PC-9 (cell line): ENCODE data around the gene KCNAB2. TPM values are rescaled to one million over a fixed set of nuclear protein-coding genes. Genes with fewer than 3 reads are reported as not detected.

Experiments used
- BruUV-seq: library from RNA; stranded (reverse); fragments of 400-500 nt; replicated peaks from 2 replicates; lab custom pipeline; 2021; lab: Mats Ljungman, UMichigan
- CTCF ChIA-PET: fragments of 300-600 bp; sonication (Branson Sonifier 250); formaldehyde crosslinking; loops from one replicate; lab custom pipeline; 2022; ENCODE audit warnings: antibody characterized with exemption; lab: Charles Lee
- POLR2A ChIA-PET: fragments of 300-600 bp; sonication (Branson Sonifier 250); formaldehyde crosslinking; loops from one replicate; lab custom pipeline; 2022; ENCODE audit warnings: antibody characterized with exemption; ENCODE audit not compliant: unreplicated experiment; lab: Charles Lee
- DNase-seq, 2 experiments: peaks; one replicate each; pipeline versions ENCODE4 v3.0.0 to v3.0.0-alpha.2; 2015 to 2022; ENCODE audit warnings: mixed read lengths in 1 of 2
- H2AFZ ChIP-seq: fragments of 200-600 bp; sonication (generic); 2 replicates; pipeline ENCODE4 v1.8.1; 2017; ENCODE audit warnings: antibody characterized with exemption
- H3F3A ChIP-seq: fragments of 200-600 bp; sonication (generic); 2 replicates; pipeline ENCODE4 v1.8.1; 2017; ENCODE audit warnings: antibody characterized with exemption, mild to moderate bottlenecking, low read depth; ENCODE audit not compliant: insufficient read depth
- H3K27ac ChIP-seq: fragments of 200-600 bp; sonication (generic); 2 replicates; pipeline ENCODE4 v1.6.1; 2016; ENCODE audit warnings: mixed run types
- H3K27me3 ChIP-seq: fragments of 200-600 bp; sonication (generic); 2 replicates; pipeline ENCODE4 v1.6.1; 2016; ENCODE audit warnings: low read depth, mixed run types; ENCODE audit not compliant: insufficient read depth
- H3K36me3 ChIP-seq: fragments of 200-600 bp; sonication (generic); 2 replicates; pipeline ENCODE4 v1.6.1; 2016; ENCODE audit warnings: low read depth, mixed run types
- H3K4me1 ChIP-seq: fragments of 200-600 bp; sonication (generic); replicated peaks from 2 replicates; pipeline ENCODE4 v1.6.1; 2016; ENCODE audit warnings: mixed run types; ENCODE audit not compliant: insufficient read depth
- H3K4me2 ChIP-seq: fragments of 200-600 bp; sonication (generic); 2 replicates; pipeline ENCODE4 v1.6.1; 2017; ENCODE audit warnings: mixed run types
- H3K4me3 ChIP-seq: fragments of 200-600 bp; sonication (generic); 2 replicates; pipeline ENCODE4 v1.6.1; 2016; ENCODE audit warnings: mixed run types
- H3K79me2 ChIP-seq: fragments of 200-600 bp; sonication (generic); 2 replicates; pipeline ENCODE4 v1.6.1; 2017; ENCODE audit warnings: low read depth, mixed run types
- H3K9me2 ChIP-seq: fragments of 200-600 bp; sonication (generic); 2 replicates; pipeline ENCODE4 v1.8.1; 2017; ENCODE audit warnings: mild to moderate bottlenecking; ENCODE audit not compliant: insufficient read depth
- H3K9me3 ChIP-seq: fragments of 200-600 bp; sonication (generic); 2 replicates; pipeline ENCODE4 v1.8.1; 2016; ENCODE audit warnings: low read depth; ENCODE audit not compliant: insufficient read depth
- H4K20me1 ChIP-seq: fragments of 200-600 bp; sonication (generic); 2 replicates; pipeline ENCODE4 v1.8.1; 2017; ENCODE audit not compliant: insufficient read depth
- EZH2 ChIP-seq: fragments of 200-600 bp; sonication (generic); IDR thresholded peaks from 2 replicates; pipeline ENCODE4 v1.8.0; 2017; ENCODE audit warnings: antibody characterized with exemption, low read depth
- intact Hi-C: fragments of 100-400 bp; cut with micrococcal nuclease; formaldehyde crosslinking; loops from one replicate; pipeline ENCODE4 v1.10.0; 2022; ENCODE audit not compliant: unreplicated experiment
- total RNA-seq: library from RNA; stranded (reverse); gene quantifications from 2 replicates; pipeline ENCODE4 v1.2.3, GENCODE V29; 2021
- TF ChIP-seq, protein P1 (sequence below): fragments of 200-600 bp; sonication (generic); conservative IDR thresholded peaks from 2 replicates; pipeline ENCODE4 v1.6.1; 2017; ENCODE audit warnings: mixed run types, antibody characterized with exemption, mild to moderate bottlenecking, moderate library complexity

The KCNAB2 gene
- total RNA-seq, 1 experiment from 2014 or later = 19.6 TPM

DNA sequence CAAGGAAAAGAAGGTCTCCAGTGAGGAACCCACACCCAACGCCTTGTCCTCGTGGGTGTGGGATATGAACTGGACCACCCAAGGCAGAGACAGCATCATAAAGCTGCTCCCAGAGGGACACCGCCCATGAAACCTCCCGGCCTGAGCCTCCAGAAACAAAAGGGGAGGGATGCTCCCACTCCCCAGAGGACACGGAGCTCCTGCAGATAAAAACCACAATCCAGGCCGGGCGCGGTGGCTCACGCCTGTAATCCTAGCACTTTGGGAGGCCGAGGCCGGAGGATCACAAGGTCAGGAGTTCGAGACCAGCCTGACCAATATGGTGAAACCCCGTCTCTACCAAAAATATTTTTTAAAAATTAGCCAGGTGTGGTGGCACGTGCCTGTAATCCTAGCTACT is 68.1 kb downstream of the KCNAB2 start:
- ChIA-PET CTCF (no interaction called here), POLR2A (no interaction called here)
- H3F3A ChIP-seq = 0 out of 2 replicates have a peak, but pooled peaks cover 3% of the 10 kb centered on the region
- TF ChIP-seq EZH2 = no peak
- TF ChIP-seq, protein P1, sequence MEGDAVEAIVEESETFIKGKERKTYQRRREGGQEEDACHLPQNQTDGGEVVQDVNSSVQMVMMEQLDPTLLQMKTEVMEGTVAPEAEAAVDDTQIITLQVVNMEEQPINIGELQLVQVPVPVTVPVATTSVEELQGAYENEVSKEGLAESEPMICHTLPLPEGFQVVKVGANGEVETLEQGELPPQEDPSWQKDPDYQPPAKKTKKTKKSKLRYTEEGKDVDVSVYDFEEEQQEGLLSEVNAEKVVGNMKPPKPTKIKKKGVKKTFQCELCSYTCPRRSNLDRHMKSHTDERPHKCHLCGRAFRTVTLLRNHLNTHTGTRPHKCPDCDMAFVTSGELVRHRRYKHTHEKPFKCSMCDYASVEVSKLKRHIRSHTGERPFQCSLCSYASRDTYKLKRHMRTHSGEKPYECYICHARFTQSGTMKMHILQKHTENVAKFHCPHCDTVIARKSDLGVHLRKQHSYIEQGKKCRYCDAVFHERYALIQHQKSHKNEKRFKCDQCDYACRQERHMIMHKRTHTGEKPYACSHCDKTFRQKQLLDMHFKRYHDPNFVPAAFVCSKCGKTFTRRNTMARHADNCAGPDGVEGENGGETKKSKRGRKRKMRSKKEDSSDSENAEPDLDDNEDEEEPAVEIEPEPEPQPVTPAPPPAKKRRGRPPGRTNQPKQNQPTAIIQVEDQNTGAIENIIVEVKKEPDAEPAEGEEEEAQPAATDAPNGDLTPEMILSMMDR = no peak
- no peak for DNase-seq
- no TSS peak for BruUV-seq
- H2AFZ ChIP-seq = no peak overlapping the region
- H3K9me3 ChIP-seq = no peaks in the 10 kb centered on the region
- no peak overlapping the region for H3K4me3 ChIP-seq
- no peaks in the 10 kb centered on the region for H4K20me1 ChIP-seq
- no peak overlapping the region for H3K4me2 ChIP-seq
- no peaks in the 10 kb centered on the region for H3K79me2 ChIP-seq
- 0 out of 2 replicates have a peak, but pooled peaks cover 6% of the 10 kb centered on the region for H3K27me3 ChIP-seq
- no peak overlapping the region for H3K27ac ChIP-seq
- intact Hi-C loops = no loop called here
- no peaks in the 10 kb centered on the region for H3K36me3 ChIP-seq
- peaks cover 13% of the 10 kb centered on the region; the same call in 1 of the 2 replicates for H3K4me1 ChIP-seq
- no peaks in the 10 kb centered on the region for H3K9me2 ChIP-seq

DNA sequence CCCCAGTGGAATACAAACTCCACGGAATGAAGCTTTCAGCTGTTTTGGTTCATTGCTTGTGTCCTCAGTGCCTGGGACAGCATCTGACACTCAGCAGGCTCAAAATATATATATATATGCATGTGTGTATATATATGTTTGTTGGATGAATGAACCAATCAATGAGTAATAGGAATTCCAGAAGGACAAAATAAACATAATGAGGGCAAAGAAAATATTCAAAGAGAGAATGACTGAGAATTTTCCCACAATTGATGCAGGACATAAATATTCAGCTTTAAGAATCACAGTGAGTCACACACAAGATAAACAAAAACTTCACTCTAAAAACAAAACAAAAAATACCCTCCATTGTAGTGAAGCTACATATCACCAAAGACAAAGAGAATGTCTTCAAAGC is 70.4 kb downstream of the KCNAB2 start:
- Histone ChIP-seq H3K79me2 (no peaks in the 10 kb centered on the region), H3K4me2 (no peak overlapping the region), H2AFZ (no peak overlapping the region), H3K9me2 (no peaks in the 10 kb centered on the region), H4K20me1 (no peaks in the 10 kb centered on the region), H3K4me1 (peaks cover 14% of the 10 kb centered on the region; the same call in 1 of the 2 replicates), H3K4me3 (no peak overlapping the region), H3K27ac (no peak overlapping the region), H3K9me3 (no peaks in the 10 kb centered on the region), H3K36me3 (no peaks in the 10 kb centered on the region), H3F3A (0 out of 2 replicates have a peak, but pooled peaks cover 3% of the 10 kb centered on the region), H3K27me3 (0 out of 2 replicates have a peak, but pooled peaks cover 6% of the 10 kb centered on the region)
- intact Hi-C loops = no loop called here
- CTCF ChIA-PET = interaction anchor here (0.6 kb wide), 1 partner anchor 41 kb away, joined by 3 read pairs; no protein-coding TSS in a partner anchor
- POLR2A ChIA-PET = no interaction called here
- BruUV-seq = no TSS peak
- DNase-seq = peak in 1 of 2 experiments; percentile 64
- TF ChIP-seq EZH2 = no peak
- TF ChIP-seq, protein P1 = no peak

DNA sequence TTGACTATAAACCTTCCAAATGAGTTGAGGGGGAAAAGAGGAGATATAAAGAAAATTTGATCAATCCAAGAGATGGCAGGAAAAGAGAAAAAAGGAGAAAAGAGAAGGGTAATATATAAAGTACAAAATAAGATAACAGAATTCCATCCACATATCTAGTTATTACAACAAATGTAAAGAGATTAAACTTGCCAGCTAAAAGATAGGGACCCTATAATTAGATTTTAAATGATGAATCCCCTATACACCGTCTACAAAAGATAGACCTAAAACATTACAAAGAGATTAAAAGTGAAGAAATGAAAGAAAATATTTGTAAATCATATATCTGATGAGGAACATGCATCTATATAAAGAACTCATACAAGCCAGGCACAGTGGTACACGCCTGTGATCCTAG is 71.4 kb downstream of the KCNAB2 start:
- Histone ChIP-seq H3K36me3 (no peaks in the 10 kb centered on the region), H3K9me2 (no peaks in the 10 kb centered on the region), H3K4me1 (peaks cover 14% of the 10 kb centered on the region; the same call in 1 of the 2 replicates), H3K4me2 (no peak overlapping the region), H3K27me3 (0 out of 2 replicates have a peak, but pooled peaks cover 2% of the 10 kb centered on the region), H3K27ac (no peak overlapping the region), H3F3A (0 out of 2 replicates have a peak, but pooled peaks cover 3% of the 10 kb centered on the region), H4K20me1 (no peaks in the 10 kb centered on the region), H3K79me2 (no peaks in the 10 kb centered on the region), H3K9me3 (no peaks in the 10 kb centered on the region), H3K4me3 (no peak overlapping the region), H2AFZ (no peak overlapping the region)
- DNase-seq = no peak
- POLR2A ChIA-PET = no interaction called here
- CTCF ChIA-PET = no interaction called here
- intact Hi-C loops = no loop called here
- no peak for TF ChIP-seq EZH2
- TF ChIP-seq, protein P1 = no peak
- no TSS peak for BruUV-seq
